ENCODE data around the gene SLC6A17. TPM values are rescaled to one million over a fixed set of nuclear protein-coding genes. Genes with fewer than 3 reads are reported as not detected.

The SLC6A17 gene
- total RNA-seq, 1 donor, result 0.90 TPM

- DNase-seq (ENCODE audit: low read depth), result no peak
- TF ChIP-seq CTCF (IDR thresholded peaks at IDR 0.05; ENCODE audit: insufficient read depth, low read length), result no peak
- H3K4me3 ChIP-seq (ENCODE audit: low read depth, low read length), result no peak overlapping the region
These were observed 78.1 kb downstream of the SLC6A17 start for GRCh38 chr1:110228381-110228780.

GRCh38 chr1:110228869-110229268 is 78.6 kb downstream of the SLC6A17 start:
- no peak for TF ChIP-seq CTCF (IDR thresholded peaks at IDR 0.05; ENCODE audit: insufficient read depth, low read length)
- DNase-seq (ENCODE audit: low read depth), result no peak
- no peak overlapping the region for H3K4me3 ChIP-seq (ENCODE audit: low read depth, low read length)

- no peak for TF ChIP-seq CTCF (IDR thresholded peaks at IDR 0.05; ENCODE audit: insufficient read depth, low read length)
- DNase-seq (ENCODE audit: low read depth), result peak; percentile 16
- H3K4me3 ChIP-seq (ENCODE audit: low read depth, low read length), result no peak overlapping the region
These were observed 79.2 kb downstream of the SLC6A17 start for GRCh38 chr1:110229348-110230001.

- no peak for TF ChIP-seq CTCF (IDR thresholded peaks at IDR 0.05; ENCODE audit: insufficient read depth, low read length)
- no peak for DNase-seq (ENCODE audit: low read depth)
- H3K4me3 ChIP-seq (ENCODE audit: low read depth, low read length), result no peak overlapping the region
These were observed 80.3 kb downstream of the SLC6A17 start for GRCh38 chr1:110230381-110231199.

GRCh38 chr1:110233861-110234260 is 83.6 kb downstream of the SLC6A17 start:
- TF ChIP-seq CTCF (IDR thresholded peaks at IDR 0.05; ENCODE audit: insufficient read depth, low read length), result no peak
- no peak overlapping the region for H3K4me3 ChIP-seq (ENCODE audit: low read depth, low read length)
- no peak for DNase-seq (ENCODE audit: low read depth)

- peak; percentile 22 for DNase-seq (ENCODE audit: low read depth)
- H3K4me3 ChIP-seq (ENCODE audit: low read depth, low read length), result no peak overlapping the region
- no peak for TF ChIP-seq CTCF (IDR thresholded peaks at IDR 0.05; ENCODE audit: insufficient read depth, low read length)
These were observed 84.4 kb downstream of the SLC6A17 start for GRCh38 chr1:110234691-110235090.
